PC-3 (cell line): ENCODE measurements around the gene CHST9. TPM values are rescaled to one million over a fixed set of nuclear protein-coding genes. Genes with fewer than 3 reads are reported as not detected.

Experiments used
- ATAC-seq: fragments of 200-7000 bp; cut with Tn5 transposase; 2 replicates; pipeline ENCODE4 v1.9.1; 2020; ENCODE audit warnings: mild to moderate bottlenecking, moderate library complexity
- BruUV-seq: library from RNA; stranded (reverse); fragments of 400-500 nt; replicated peaks from 2 replicates; lab custom pipeline; 2021; lab: Mats Ljungman, UMichigan
- CTCF ChIA-PET: fragments of 300-600 bp; sonication (Branson Sonifier 250); formaldehyde crosslinking; loops from one replicate; lab custom pipeline; 2022; ENCODE audit warnings: antibody characterized with exemption; lab: Charles Lee
- POLR2A ChIA-PET: fragments of 300-600 bp; sonication (Branson Sonifier 250); formaldehyde crosslinking; loops from one replicate; lab custom pipeline; 2022; ENCODE audit warnings: antibody characterized with exemption; ENCODE audit not compliant: unreplicated experiment; lab: Charles Lee
- DNase-seq: peaks from one replicate; pipeline ENCODE4 v3.0.0-alpha.2; 2015
- H2AFZ ChIP-seq: fragments of 300-600 bp; sonication (generic); 2 replicates; pipeline ENCODE4 v1.6.0; 2016; ENCODE audit warnings: antibody characterized with exemption, low read length
- H3F3A ChIP-seq: fragments of 300-600 bp; sonication (generic); one replicate; pipeline ENCODE4 v1.6.0; 2017; ENCODE audit warnings: antibody characterized with exemption, low read length, control low read depth, mild to moderate bottlenecking; ENCODE audit not compliant: unreplicated experiment
- H3K27ac ChIP-seq: fragments of 300-600 bp; sonication (generic); 2 replicates; pipeline ENCODE4 v1.5.1; 2016; ENCODE audit warnings: mild to moderate bottlenecking, low read length
- H3K27me3 ChIP-seq: fragments of 300-600 bp; sonication (generic); 2 replicates; pipeline ENCODE4 v1.6.1; 2016; ENCODE audit warnings: low read length, mixed read lengths
- H3K36me3 ChIP-seq: fragments of 300-600 bp; sonication (generic); 2 replicates; pipeline ENCODE4 v1.6.1; 2016; ENCODE audit warnings: low read depth, mixed run types, low read length, mixed read lengths
- H3K4me1 ChIP-seq: fragments of 300-600 bp; sonication (generic); 2 replicates; pipeline ENCODE4 v1.5.1; 2016; ENCODE audit warnings: low read length; ENCODE audit not compliant: insufficient read depth
- H3K4me2 ChIP-seq: fragments of 300-600 bp; sonication (generic); 2 replicates; pipeline ENCODE4 v1.6.0; 2016; ENCODE audit warnings: low read length
- H3K4me3 ChIP-seq: fragments of 300-600 bp; sonication (generic); 2 replicates; pipeline ENCODE4 v1.5.1; 2016; ENCODE audit warnings: mild to moderate bottlenecking, low read length, mixed read lengths
- H3K79me2 ChIP-seq: fragments of 300-600 bp; sonication (generic); 2 replicates; pipeline ENCODE4 v1.6.1; 2017; ENCODE audit warnings: low read length, mixed read lengths
- H3K9ac ChIP-seq: fragments of 300-600 bp; sonication (generic); 2 replicates; pipeline ENCODE4 v1.6.0; 2016; ENCODE audit warnings: mild to moderate bottlenecking, low read length
- H3K9me2 ChIP-seq: fragments of 300-600 bp; sonication (generic); replicated peaks from 2 replicates; pipeline ENCODE4 v1.6.1; 2016; ENCODE audit warnings: mixed run types, low read length, mixed read lengths
- H3K9me3 ChIP-seq: fragments of 300-600 bp; sonication (generic); 2 replicates; pipeline ENCODE4 v1.6.1; 2016; ENCODE audit warnings: low read length, mixed read lengths
- H4K20me1 ChIP-seq: fragments of 300-600 bp; sonication (generic); 2 replicates; pipeline ENCODE4 v1.6.1; 2016; ENCODE audit warnings: low read length, mixed read lengths
- CTCF ChIP-seq: fragments of 300-600 bp; sonication (generic); conservative IDR thresholded peaks from 2 replicates; pipeline ENCODE4 v1.5.1; 2017; ENCODE audit warnings: antibody characterized with exemption, low read depth, mild to moderate bottlenecking, low read length
- EZH2 ChIP-seq: fragments of 300-600 bp; sonication (generic); IDR thresholded peaks from one replicate; pipeline ENCODE4 v1.6.1; 2017; ENCODE audit warnings: antibody characterized with exemption, mild to moderate bottlenecking, low read length; ENCODE audit not compliant: unreplicated experiment
- EZH2phosphoT487 ChIP-seq: fragments of 300-600 bp; sonication (generic); IDR thresholded peaks from 2 replicates; pipeline ENCODE4 v1.6.1; 2018; ENCODE audit warnings: mild to moderate bottlenecking, antibody characterized with exemption, low read length, borderline replicate concordance
- intact Hi-C: fragments of 100-400 bp; cut with micrococcal nuclease; formaldehyde crosslinking; loops from 2 replicates; pipeline ENCODE4 v1.9.0; 2023
- total RNA-seq: library from RNA; depleted of rRNA; stranded (reverse); fragments of >200 nt; gene quantifications from 2 replicates; pipeline ENCODE4 v1.2.3, GENCODE V29; 2014

The CHST9 gene
- total RNA-seq, 1 experiment from 2014 or later, result not detected

- Histone ChIP-seq H3F3A (no peaks in the 10 kb centered on the region), H2AFZ (no peak overlapping the region), H3K4me2 (no peak overlapping the region), H3K27me3 (peaks cover 36% of the 10 kb centered on the region), H3K79me2 (no peaks in the 10 kb centered on the region), H3K9me2 (no peaks in the 10 kb centered on the region), H3K4me3 (no peak overlapping the region), H3K27ac (no peak overlapping the region), H3K4me1 (no peaks in the 10 kb centered on the region), H3K36me3 (no peaks in the 10 kb centered on the region), H4K20me1 (no peaks in the 10 kb centered on the region), H3K9me3 (no peaks in the 10 kb centered on the region), H3K9ac (no peak overlapping the region)
- DNase-seq (peak; percentile 44), ATAC-seq (peak; percentile 69)
- CTCF ChIA-PET, result interaction anchor here (1.2 to 1.3 kb wide), 2 partner anchors 13 to 458 kb away, joined by 8 read pairs; partner anchors contain the start of gene KCTD1
- intact Hi-C loops, result loop anchor here (10.0 kb wide), 3 partner anchors 351 to 701 kb away; no protein-coding TSS in a partner anchor
- POLR2A ChIA-PET, result no interaction called here
- TF ChIP-seq EZH2phosphoT487 (no peak), EZH2 (no peak), CTCF (peak; percentile 62)
- BruUV-seq, result no TSS peak
Observed at GRCh38 chr18:27005589-27005988, 179.5 kb downstream of the CHST9 start.

- no peak for ATAC-seq
- CTCF ChIA-PET, result no interaction called here
- no peaks in the 10 kb centered on the region for H3K79me2 ChIP-seq
- no peaks in the 10 kb centered on the region for H3K36me3 ChIP-seq
- H3F3A ChIP-seq, result no peaks in the 10 kb centered on the region
- no peaks in the 10 kb centered on the region for H3K9me2 ChIP-seq
- no peaks in the 10 kb centered on the region for H3K4me1 ChIP-seq
- H4K20me1 ChIP-seq, result no peaks in the 10 kb centered on the region
- peaks cover 44% of the 10 kb centered on the region for H3K27me3 ChIP-seq
- intact Hi-C loops, result loop anchor here (1.0 to 10.0 kb wide), 5 partner anchors 191 to 699 kb away; no protein-coding TSS in a partner anchor
- no peak overlapping the region for H3K27ac ChIP-seq
- peak; percentile 62 for TF ChIP-seq CTCF
- TF ChIP-seq EZH2, result no peak
- POLR2A ChIA-PET, result no interaction called here
- no peak overlapping the region for H3K4me2 ChIP-seq
- H3K9ac ChIP-seq, result no peak overlapping the region
- peak; percentile 43 for DNase-seq
- H2AFZ ChIP-seq, result no peak overlapping the region
- H3K9me3 ChIP-seq, result no peaks in the 10 kb centered on the region
- H3K4me3 ChIP-seq, result no peak overlapping the region
- BruUV-seq, result no TSS peak
Observed at GRCh38 chr18:27004056-27004829, 180.9 kb downstream of the CHST9 start.

- BruUV-seq, result no TSS peak
- DNase-seq (no peak), ATAC-seq (no peak)
- Histone ChIP-seq H3K4me1 (no peaks in the 10 kb centered on the region), H3K9me3 (no peaks in the 10 kb centered on the region), H3F3A (no peaks in the 10 kb centered on the region), H3K9me2 (no peaks in the 10 kb centered on the region), H3K27me3 (peaks cover 52% of the 10 kb centered on the region), H3K9ac (no peak overlapping the region), H3K27ac (no peak overlapping the region), H3K4me2 (no peak overlapping the region), H3K4me3 (no peak overlapping the region), H4K20me1 (no peaks in the 10 kb centered on the region), H3K36me3 (no peaks in the 10 kb centered on the region), H3K79me2 (no peaks in the 10 kb centered on the region), H2AFZ (no peak overlapping the region)
- POLR2A ChIA-PET, result no interaction called here
- intact Hi-C loops, result loop anchor here (10.0 kb wide), 3 partner anchors 345 to 695 kb away; no protein-coding TSS in a partner anchor
- TF ChIP-seq CTCF (no peak), EZH2 (no peak), EZH2phosphoT487 (no peak)
- CTCF ChIA-PET, result no interaction called here
Observed at GRCh38 chr18:26999797-27000196, 185.3 kb downstream of the CHST9 start.
